HUDEP-2 (cell line): ENCODE results near the gene OPCML.

Experiments
- DNase-seq, 76 experiments: peaks; one replicate each; lab custom pipeline; 2025; ENCODE audit not compliant: unreplicated experiment in 76 of 76; lab: John Stamatoyannopoulos, UW

Gene OPCML

DNA sequence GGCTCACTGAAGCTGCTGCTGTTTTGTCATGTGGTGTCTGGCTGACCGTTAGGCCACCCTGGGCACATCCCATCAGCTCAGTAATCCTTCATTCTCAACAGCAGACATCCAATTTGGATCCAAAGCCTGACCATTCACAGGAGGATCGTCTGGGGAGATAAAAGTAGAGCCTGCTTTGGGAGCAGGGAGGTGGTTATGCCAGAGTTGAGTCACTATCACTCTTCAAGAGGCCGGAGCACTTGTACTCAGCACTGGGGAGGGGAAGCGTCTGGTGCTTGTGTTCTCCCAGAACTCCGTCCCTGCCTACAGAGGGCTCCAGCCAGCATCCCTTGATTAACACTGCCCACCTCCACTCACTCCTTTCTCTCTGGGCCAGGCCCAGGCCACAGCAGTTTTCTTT is 382.6 kb downstream of the OPCML start:
- DNase-seq = no peak

DNA sequence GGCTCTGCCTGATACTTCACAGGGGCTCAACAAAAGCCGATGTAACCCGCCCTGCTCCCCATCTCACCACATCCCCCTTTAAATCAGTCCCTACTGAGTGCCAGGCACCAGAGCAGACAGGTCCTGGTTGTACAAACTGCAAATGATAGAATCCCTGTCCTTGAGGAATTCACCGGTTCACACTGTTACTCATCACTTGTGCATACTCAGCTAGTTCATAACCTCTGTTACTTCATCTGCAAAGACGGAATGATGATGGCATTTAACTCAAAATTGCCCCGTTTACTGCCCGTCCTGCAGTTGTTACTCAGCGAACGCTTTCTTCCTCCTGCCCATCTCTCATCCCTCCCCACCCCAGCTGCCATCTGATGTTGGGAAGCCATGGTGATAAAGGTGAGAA is 384.7 kb downstream of the OPCML start:
- no peak for DNase-seq

DNA sequence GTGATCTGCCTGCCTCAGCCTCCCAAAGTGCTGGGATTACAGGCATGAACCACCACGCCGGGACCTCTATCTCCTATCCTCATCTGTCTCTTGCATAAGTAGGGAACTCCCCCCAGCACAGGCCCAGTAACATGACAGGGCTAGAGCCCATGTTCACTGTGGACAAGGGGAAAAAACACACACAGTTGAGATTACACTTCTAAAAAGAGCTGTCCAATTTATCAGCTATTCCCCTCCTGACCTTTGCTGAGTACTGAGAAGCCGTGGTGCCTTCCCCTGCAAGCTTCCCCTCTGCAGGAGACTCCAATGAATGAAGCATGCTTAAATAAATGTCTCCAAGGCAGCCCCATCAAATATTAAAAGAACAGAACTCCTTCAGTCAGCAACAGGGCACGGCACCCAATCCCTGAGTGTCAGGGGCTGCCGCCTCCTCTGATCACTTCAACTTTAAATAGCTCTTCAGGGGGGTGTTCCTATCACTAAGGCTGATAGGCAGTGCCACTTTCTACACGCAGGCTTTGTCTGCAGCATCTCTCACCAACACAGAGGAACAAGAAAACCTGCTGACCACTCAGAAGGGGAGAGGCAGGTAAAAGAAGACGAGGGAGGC is 385.5 kb downstream of the OPCML start:
- DNase-seq = no peak

DNA sequence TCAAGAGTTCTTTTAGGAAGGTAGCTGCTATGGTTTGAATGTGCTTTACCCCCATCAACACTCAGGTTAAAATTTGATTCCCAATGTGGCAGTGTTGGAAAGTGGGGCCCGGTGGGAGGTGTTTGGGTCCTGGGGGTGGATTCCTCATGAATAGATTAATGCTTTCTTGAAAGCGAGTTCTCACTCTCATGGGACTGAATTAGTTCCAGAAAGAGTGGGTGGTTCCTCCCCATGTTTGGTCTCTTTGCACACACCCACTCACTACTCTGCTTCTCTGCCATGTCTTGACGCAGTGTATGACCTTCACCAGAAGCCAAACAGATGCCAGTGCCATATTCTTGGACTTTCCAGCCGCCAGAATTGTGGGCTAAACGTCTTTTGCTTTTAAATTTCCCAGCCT is 394.4 kb downstream of the OPCML start:
- DNase-seq = no peak

DNA sequence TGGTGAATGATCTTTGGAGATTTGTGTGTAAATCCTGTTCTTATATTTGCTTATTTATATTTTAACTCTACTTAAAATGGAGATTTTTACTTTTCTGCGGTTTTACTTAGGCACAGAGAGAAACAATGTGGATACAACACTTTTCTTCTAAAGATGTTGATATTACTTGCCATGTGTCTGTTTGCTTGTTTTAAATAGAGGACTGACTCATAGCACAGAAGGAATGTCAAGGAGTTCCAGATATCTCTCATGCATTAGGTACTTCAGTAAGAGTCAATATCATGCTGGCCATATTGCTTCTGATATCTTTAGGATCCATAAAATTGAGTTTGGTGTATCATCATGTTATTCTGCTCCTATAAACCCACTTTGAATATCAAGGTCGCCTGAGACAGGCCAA is 395.0 kb downstream of the OPCML start:
- DNase-seq = no peak

DNA sequence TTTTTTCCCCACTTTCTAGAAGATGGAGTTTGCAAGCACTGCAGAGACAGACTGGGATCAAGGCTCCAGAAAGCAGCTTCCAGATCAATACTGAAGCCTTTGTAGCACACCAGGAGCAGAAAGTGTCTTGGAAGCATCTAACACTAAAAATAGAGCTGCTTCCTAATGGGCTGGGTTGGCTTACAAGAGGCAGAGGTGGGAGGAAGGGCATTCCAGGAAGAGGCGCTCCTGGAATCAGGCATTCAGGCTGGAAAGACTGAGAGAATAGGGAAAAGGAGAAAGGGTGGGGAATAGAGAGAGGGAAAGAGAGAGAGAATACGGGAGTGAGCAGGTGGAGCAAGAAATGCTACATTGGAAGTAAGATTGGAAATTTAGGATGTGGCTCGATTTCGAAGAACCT is 395.9 kb downstream of the OPCML start:
- no peak for DNase-seq

DNA sequence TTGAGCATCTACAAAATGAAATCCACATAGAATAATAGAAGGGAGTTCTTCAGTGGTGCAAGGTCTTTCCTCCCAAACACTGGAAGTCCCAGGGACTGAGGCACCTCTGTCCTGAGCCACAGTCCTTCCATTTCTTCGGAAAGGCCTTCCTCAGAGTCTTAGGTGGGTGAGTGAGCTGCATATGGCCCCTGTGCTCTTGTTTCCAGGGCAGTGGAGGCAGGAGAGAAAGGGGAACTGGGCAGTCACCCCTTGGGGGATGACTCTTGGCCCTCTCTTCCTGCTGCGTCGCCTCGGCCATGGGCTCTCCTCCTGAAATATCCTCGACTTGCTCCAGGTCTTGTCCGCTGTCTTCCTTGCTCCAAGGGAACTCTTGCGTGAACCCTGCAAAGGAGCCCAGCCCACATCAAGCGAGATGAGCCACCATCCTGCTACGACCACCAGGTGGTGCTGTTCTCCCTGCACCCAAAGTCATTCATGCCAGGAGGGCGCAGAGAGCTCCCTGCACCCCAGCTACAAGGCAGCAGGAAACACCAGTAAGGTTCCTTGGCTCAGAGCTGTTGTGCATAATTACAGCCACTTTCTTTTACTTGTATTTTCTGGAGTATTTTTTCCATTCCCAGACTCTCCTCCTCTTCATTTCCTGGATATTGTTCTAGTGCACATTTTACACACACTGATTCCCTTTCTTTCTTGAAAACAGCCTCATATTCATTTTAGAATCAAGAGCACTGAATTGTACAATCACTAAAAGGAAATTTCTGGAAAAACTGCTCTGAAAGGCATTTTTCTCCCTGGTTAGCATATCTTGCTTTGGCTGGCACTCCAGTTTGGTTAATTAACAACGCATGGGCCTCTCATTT is 397.8 kb downstream of the OPCML start:
- DNase-seq = peak in 55 of 76 experiments; percentile 2 to 72 (median 32)

DNA sequence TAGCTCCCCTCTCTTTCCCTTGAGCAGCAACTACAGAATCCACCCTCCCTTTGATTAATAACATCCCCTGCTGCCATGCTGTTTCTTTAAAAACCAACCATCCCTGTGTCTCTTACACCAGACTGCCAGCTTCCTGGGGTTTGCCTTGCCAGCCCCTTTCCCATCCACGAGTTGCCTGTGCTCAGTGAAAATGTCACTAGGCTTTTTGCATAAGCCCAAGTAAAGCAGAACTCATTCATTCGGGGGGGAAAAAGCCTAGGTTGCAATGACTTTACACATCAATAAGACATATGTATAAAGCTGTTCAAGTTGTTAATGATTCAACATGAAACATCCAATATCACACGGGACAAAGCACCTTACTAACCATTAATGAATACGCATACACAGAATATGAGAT is 398.7 kb downstream of the OPCML start:
- no peak for DNase-seq

DNA sequence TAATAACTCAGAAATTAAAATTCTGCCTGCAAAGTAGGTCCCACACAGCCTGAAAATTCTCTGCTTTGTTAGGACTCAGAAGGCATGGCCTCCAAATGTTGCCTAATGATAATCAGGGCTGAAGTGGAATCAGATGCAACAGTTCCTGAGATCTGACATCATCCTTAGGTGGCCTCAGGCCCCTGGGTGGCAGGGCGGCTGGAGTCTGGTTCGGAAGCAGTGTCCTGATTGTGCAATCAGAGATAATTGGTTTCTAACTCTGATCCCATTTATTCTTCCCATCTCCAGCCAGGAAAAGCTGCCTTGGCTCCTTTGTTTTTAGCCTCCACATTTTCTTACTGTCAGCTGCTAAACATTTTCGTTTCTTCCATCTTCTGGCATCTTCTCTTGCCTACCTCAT is 399.3 kb downstream of the OPCML start:
- no peak for DNase-seq

DNA sequence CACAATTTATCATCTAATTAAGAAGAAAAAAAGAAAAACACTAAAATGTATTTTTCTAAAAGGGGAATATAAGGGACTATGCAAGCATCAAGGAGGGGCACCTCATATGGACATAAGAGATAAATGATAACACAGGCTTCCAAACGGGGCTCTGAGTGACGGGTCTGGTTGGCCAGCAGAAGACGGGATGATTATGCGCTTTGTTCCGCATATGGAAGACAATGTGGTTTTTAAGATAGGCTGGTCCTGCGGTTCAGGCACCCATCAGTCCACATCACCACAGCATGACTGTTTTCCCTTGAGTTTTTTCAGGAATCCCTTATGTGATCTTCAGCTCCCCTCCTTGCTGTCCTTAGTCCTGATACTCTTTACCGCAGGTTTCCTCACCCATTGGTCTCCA is 404.6 kb downstream of the OPCML start:
- DNase-seq = peak in 54 of 76 experiments; percentile 5 to 79 (median 40)

DNA sequence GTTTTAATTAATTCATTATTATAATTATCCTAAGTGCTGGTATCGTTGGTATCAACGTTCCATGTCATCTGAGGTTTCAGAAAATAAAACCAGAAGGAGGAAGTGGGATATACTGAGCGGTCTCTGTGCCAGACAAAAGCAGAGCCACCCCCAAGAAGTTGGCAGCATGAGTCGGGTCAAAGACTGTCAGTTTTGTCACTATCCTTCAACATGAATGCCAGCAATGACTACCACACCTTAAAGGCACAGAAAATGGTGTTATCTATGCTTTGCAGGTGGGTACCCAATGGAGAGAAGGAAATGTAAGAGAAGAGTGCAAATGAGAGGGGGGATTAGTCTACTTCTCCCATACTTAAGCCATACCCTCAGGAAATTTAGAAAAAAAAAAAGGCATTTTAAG is 408.5 kb downstream of the OPCML start:
- peak in 8 of 76 experiments; percentile 2 to 44 (median 14) for DNase-seq

DNA sequence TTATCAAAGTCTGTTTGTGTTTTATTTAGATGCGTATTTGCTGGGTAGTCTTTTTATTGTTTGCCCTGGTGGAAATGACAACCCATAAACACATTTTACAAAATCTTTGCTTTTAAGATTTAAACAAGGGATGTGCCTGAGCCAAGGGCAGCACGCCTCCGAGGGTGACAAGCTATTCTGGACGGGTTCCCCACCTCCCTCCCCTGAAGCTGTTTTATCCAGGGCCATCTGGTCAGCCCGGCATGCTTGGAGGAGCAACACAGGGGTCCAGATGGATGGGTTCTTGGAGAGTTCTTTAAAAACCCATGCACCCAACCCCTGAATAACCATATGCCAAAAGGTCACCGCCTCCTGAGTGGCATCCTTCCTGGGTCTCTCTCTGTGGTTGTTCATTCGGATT is 408.9 kb downstream of the OPCML start:
- DNase-seq = no peak

DNA sequence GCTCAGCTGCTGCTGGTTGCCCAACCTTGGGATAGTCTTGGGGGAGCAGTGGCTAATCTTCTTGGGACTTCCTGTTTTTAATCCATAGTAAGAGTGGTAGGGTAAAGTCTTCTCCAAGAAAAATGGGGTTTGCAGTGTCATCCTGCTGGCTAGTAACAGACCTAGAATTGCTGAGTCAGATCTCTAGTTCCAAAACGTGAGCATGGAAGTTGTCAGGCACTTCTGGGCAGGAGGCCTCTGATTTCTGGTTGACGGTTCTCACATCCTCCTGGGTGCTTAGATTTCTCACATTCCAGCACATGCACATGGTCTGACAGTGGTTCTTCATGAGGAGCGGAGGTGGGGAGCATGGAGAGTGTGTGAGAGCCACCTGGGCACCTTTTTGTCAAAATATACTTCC is 410.0 kb downstream of the OPCML start:
- no peak for DNase-seq

DNA sequence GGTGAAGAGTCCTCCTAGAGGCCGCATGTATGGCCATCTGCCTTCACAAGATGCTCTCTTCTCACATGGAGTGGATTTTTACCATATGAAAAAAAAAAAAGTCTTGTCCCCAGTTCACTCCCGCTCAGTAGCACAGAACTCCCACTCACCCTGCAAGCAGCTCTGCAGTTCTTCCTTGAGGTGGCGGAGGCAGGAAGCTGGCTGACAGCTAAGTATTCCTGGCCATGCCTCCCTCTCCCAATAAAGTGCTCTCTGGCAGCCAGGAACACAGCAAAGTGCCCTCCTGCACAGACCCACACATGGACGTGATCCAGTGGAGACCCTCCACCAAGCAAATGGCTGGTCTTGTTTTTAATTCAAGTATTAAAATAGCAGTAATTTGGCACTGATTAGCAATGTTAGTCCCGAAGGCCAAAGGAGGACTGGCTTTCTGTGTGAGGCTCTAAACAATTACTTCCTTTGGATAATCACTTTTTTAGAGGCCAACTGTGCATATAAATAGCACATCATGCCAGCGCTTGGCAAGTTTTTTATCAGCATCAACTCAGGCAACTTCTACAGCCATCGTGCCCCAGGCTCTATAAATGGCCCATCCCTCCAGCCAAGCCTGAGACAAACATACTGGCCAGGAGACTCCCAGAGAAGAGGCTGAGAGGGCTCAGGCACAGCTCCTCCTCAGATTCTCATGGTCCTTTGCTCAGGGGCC is 413.6 kb downstream of the OPCML start:
- no peak for DNase-seq

DNA sequence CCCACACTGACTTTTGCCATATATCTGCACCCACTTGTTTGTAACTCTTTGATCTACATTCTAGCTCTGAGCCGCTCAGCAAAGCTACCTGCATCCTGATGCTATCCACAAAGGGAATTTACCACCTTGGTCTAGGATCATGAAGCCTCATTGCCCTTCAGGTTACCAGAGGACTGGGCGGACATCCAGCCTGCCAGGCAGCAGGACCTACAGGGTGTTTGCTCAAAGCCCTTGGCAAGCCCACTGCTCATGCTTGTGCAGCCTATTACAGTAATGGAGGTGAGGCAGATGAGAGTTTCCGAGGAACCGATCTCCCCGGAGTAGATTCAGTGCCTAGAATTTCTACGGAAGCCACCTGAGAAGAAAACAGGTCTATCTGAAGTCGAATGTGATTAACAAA is 417.2 kb downstream of the OPCML start:
- DNase-seq = no peak

DNA sequence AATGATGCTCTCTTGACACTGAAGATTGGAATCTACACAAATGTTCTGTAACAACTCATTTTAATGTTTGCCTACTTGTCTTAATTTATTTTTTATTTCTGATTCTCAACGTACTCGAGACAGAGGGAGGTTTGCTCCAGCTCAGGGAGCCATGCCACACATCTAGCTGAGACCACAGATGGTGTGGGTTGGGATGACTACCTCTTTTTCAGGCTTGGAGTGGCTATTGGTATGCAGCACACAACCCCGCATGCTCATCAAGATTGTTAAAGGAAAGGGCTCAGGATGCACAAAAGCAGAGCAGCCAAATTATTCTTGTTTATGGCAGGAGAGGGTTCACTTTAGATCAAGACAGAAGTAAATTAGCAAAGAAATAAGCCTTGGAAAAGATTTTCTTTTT is 424.5 kb downstream of the OPCML start:
- DNase-seq = no peak

DNA sequence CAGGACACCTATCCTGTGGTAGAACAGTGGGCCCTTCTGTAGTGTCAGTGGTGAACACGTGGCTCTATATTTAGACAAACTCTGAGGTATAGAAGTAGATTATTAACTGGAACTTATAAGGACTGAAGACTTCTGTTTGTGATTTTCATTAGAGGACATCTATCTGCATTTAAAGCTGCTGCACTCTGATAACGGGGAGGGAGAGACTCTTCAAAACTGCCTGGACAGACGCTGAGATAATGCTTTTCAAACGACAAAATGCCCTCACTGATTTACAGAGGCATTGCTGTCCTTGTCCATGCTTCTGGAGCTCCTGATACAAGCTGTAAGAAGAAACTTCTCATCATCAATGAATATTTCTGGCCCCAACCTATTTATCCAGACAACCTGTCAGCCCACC is 425.2 kb downstream of the OPCML start:
- DNase-seq = no peak

DNA sequence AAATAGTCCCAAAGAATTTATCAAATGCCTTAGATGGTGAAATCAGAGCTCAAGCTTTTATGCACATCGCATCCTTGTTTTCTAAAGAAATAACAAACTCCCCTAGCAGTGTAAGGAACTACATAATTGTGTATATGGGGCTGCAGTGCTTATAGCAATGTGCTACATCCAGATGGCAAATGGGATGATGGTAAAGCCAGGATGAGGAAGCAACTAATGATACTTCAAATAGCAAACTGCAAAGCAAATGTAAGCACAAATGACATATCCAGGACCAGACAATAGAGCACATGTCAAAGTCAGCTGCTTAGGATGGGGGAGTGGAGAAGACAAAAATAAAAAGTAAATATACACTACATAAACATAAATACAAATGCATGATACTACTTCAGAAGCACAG is 425.9 kb downstream of the OPCML start:
- DNase-seq = no peak

DNA sequence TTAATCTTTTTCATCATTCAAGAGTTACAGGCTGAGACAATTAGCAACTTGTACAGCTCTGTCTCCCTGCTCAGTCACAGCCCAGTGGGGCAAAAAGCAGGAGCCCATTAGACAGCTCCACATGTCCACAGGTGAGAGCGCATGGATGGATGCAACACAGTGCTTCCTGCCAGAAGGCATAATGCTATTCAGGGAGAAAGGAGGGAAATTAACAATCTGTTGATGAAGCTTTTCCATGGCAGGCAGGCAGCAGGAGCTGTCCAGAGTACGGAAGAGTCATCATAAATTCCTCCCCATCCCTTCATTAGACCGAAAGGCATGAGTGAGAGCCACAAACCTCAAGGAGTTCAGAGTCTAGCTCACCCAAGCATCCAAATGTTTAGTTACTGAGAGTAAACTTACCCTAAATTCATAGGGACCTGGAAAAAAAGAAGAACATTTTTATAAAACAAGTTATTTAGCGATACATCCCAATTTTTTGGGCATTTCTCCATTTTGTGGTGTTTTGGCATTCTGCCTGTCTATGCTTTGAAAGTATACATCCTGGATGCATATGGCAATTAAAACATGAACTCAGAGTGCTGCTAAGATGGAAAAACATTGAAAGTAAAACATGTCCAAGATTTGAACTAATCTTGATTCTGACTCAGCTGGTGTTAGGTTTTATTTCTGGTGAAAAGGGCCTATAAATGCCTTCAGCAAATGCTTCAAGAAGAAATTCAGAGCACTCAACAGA is 428.1 kb downstream of the OPCML start:
- no peak for DNase-seq

DNA sequence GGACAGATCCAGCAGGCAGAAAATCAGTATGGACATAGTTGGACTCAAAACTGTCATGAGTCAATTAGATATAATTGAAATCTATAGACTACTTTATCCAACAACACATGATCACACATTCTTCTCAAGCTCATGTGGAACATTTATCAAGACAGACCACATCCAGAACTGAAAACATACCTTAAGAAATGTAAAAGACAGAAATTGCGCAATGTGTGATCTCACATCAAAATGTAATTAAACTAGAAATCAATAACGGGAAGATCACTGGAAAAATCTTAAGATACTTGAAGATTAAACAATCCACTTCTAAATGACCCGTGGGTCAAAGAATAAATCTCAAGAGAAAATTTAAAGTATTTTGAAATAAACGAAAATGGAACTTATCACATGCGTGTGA is 435.3 kb downstream of the OPCML start:
- no peak for DNase-seq

DNA sequence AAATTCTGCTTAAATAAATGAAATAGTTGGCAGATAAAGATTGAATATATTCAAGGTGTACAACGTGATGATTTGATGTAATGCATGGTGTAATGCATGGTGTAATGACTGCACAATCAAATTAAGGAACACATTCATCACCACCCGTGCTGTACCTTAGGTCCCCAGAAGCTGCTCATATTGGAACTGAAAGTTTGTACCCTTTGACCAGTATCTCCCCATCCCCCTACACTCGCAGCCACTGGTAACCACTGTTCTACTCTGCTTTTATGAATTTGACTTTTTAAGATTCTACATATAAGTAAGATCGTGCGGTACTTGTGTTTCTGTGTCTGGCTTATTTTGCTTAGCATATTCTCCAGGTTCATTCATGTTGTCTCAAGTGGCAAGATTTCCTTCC is 445.8 kb downstream of the OPCML start:
- DNase-seq = no peak
